ENCODE results near the gene TNFRSF25. TPM values are rescaled to one million over a fixed set of nuclear protein-coding genes. Genes with fewer than 3 reads are reported as not detected.
"Not testable (repeated sequence)": the region's sequence is repeated elsewhere in the genome, so short reads cannot be mapped to it uniquely, and the experiment has no call there.

Gene TNFRSF25
- total RNA-seq, 1 donor: 2.0 TPM

DNA sequence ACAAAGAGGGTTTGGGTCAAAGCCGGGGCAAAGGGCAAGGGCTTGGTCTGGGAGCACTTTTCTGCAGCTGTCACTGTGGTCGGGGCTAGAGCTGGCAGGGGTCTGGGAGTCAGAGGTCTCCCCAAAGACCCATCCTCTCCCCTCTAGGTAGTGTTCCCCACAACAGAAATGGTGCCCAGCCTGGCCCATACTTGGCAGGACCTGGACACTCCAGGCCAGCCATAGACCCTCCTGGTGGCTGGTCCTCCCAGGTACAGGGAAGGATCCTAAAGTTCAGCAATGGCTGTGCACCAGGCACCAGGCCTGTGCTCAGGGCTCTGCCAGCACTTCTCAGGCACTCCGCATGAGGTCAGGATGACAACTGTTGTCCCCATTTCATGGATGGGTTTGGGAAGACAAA lies 30.4 kb downstream of the TNFRSF25 start:
- TF ChIP-seq, protein P1, sequence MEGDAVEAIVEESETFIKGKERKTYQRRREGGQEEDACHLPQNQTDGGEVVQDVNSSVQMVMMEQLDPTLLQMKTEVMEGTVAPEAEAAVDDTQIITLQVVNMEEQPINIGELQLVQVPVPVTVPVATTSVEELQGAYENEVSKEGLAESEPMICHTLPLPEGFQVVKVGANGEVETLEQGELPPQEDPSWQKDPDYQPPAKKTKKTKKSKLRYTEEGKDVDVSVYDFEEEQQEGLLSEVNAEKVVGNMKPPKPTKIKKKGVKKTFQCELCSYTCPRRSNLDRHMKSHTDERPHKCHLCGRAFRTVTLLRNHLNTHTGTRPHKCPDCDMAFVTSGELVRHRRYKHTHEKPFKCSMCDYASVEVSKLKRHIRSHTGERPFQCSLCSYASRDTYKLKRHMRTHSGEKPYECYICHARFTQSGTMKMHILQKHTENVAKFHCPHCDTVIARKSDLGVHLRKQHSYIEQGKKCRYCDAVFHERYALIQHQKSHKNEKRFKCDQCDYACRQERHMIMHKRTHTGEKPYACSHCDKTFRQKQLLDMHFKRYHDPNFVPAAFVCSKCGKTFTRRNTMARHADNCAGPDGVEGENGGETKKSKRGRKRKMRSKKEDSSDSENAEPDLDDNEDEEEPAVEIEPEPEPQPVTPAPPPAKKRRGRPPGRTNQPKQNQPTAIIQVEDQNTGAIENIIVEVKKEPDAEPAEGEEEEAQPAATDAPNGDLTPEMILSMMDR (IDR thresholded peaks at IDR 0.05; ENCODE audit: insufficient read depth, low read length): no peak
- DNase-seq (ENCODE audit: low read depth): no peak
- H3K4me3 ChIP-seq (ENCODE audit: low read depth, low read length): no peak overlapping the region

DNA sequence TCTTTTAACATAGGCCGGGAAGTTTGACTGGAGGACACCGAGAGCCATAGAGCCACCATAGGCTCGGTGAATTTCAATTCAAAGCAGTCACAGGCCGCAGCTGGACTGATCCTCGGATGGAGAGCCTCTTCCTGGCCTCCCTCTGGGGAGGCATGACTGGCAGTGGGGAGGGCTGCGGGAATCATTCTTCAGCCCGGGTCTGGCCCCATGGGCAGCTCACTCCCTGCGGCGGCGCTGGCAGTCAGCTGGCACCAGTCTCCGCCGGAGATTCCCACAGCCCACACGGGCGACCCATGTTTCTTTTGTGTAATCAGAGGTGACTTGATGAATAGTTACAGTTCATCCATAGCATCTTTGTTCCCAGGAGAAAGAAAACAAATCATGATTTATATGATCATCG lies 30.8 kb downstream of the TNFRSF25 start:
- TF ChIP-seq, protein P1 (IDR thresholded peaks at IDR 0.05; ENCODE audit: insufficient read depth, low read length): no peak
- H3K4me3 ChIP-seq (ENCODE audit: low read depth, low read length): no peak overlapping the region
- DNase-seq (ENCODE audit: low read depth): no peak

DNA sequence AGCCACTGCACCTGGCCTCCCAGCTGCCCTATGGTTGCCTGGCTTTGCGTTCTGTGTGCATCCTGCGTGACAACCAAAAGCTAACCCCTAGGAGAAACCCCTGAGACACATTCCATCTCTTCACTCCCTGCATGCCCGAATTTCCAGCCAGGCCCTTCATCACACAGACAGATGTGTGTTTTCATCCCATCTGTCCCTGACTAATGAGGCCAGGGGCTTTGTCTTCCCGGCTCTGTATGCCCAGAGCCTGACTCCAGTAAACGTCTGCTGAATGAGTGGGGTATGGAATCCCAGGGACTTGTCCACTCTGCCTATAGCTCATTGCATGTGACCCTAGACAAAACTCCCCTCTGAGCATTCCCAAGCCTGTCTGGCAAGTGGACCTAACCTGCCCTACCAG lies 31.8 kb downstream of the TNFRSF25 start:
- TF ChIP-seq, protein P1 (IDR thresholded peaks at IDR 0.05; ENCODE audit: insufficient read depth, low read length): no peak
- no peak overlapping the region for H3K4me3 ChIP-seq (ENCODE audit: low read depth, low read length)
- DNase-seq (ENCODE audit: low read depth): no peak

DNA sequence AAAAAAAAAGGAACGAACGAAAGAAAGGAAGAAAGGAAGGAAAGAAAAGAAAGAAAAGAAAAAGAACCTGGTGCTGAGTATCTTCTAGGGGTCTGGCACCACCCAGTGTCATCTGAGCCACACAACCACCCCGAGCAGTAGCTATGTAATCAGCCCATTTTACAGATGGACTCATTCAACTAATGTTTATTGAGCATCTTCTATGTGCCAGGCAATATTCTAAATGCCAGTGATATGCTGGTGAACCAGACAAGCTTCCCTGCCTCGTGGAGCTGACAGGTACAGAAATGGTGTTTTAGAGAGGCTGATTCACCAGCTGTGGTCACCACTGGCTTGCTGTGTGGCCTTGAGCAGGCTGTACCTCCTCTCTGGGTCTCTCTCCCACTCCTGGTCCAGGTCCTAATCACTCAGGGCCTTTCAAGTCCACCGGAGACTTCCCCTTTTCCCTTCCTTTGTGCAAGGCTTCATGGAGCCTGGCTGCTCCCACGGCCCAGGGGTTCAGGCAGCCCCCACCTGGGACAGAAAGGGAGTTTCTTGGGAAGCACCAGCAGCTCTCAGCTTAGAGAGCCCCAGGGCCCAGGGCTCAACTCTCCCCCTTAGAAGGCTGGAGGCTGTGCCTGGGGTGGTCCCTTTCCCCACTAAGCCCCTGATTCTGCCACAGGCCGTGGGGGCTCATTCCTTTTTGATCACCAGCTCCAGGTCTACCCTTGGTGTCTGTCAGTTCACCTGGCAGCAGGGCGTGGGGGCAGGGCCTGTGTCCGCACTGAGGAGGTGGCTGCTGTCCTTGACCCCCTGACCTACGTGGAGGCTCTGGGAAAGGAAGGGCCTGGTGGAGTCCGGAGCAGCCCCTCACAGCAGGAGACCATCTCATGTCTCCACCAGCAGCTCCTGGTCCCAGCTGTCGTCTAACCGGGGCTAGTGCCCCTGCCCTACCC lies 34.1 kb downstream of the TNFRSF25 start:
- not testable (repeated sequence) for DNase-seq (ENCODE audit: low read depth); H3K4me3 ChIP-seq (ENCODE audit: low read depth, low read length)

DNA sequence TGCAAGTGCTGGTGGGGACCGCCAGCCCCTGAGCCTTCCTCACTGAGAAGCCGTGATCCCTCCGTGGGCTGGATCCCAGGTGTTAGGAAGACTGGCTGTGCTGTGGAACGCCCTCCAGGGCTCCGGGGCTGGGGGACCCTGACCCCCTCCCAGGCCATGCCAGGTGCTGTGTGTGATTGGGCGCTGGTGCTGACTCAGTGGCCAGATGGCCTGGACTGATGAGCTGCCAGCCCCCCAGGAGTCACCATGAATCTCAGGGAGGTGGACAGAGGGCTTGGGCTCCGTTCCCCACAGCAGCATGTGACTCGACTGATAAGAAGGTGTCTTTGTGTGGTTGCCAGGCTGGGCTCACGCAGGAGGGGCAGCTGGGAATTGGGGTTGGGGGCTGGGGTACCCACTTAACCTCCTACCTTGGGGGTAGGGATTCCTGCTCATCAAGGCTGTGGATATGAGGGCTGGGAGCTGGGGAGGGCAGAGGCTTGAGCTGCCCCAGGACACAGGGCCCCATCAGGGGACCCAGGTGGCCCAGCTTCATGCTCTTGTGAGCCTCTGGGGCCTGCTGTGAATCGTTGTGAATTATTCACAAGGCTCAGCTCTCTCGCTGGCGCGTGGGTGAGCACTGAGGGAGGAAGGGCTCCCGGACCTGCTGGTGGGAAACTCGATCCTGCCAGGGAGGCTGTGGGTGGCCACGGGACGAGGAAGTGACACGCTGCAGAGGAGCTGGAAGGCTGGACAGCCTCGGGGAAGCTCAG lies 36.1 kb downstream of the TNFRSF25 start:
- H3K4me3 ChIP-seq (ENCODE audit: low read depth, low read length); DNase-seq (ENCODE audit: low read depth): not testable (repeated sequence)

GRCh38 chr1:6428453-6428852 lies 37.5 kb downstream of the TNFRSF25 start:
- H3K4me3 ChIP-seq (ENCODE audit: low read depth, low read length); DNase-seq (ENCODE audit: low read depth): not testable (repeated sequence)

DNA sequence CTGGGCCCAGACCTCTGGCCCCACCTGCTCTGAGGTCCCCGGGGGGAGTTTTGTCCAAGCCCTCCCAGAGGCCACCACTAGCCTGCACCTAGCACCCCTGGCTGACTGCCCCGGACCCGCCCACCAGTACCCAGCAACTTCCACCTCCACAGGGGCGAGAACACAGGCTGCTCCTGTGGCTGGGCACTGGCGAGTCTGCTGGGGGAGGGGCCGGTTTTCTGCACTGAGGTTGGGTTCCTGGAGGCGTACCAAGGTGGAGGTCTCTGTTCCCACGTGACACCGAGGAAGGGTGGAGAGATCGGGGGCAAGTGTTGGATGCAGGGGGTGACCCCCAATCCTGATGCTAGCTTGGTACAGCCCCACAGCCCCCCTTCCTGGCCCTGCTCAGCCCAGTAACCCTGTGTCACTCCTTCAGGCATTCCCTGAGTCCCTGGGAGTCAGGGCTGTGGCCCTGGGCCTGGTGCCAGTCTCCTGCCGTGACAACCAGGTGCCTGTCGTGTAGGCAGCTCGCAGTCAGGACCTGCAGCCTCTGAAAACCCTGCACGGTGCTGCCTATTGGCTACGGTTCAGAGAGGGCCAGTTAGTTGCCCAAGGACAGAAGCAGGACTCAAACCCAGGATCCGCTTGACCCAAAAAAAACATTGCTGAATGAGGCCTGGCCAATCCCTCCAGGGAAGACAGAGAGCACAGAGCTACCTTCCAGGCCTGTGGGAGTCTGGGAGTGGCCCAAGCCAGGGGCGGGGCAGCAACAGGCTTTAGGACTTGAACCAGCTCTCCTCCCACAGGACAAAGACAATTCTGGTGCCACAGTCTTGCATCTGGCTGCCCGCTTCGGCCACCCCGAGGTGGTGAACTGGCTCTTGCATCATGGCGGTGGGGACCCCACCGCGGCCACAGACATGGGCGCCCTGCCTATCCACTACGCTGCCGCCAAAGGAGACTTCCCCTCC lies 38.3 kb downstream of the TNFRSF25 start:
- no peak overlapping the region for H3K4me3 ChIP-seq (ENCODE audit: low read depth, low read length)
- no peak for DNase-seq (ENCODE audit: low read depth)
- TF ChIP-seq, protein P1 (IDR thresholded peaks at IDR 0.05; ENCODE audit: insufficient read depth, low read length): no peak

DNA sequence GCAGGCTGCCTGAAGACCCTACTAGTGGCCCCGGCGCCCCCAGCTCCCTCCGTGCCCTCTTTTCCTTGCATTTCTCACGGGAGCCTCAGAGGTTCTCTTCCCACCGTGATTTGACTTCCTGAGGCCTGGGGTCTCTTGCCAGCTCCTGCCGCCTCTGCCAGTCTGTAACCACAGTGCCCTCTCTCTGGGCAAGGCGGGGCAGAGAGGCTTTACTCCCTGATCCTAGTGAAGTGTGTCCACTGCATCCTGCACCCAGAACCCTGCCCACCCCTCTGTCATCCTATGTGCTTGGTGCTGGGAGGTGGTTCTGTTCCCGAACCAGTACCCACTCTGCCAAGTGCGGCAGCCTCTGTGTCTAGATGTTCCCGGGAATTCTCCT lies 39.0 kb downstream of the TNFRSF25 start:
- TF ChIP-seq, protein P1 (IDR thresholded peaks at IDR 0.05; ENCODE audit: insufficient read depth, low read length): no peak
- H3K4me3 ChIP-seq (ENCODE audit: low read depth, low read length): no peak overlapping the region
- DNase-seq (ENCODE audit: low read depth): no peak
